ENCODE measurements around the gene THADA.
"Not testable (repeated sequence)": the region's sequence is repeated elsewhere in the genome, so short reads cannot be mapped to it uniquely, and the experiment has no call there.

THADA gene

GRCh38 chr2:43462866-43463641, 132.8 kb downstream of the THADA start:
- peak; percentile 64 for DNase-seq (ENCODE audit: low spot score)

- no peak for DNase-seq (ENCODE audit: low spot score)
Observed at GRCh38 chr2:43461453-43462073, 134.3 kb downstream of the THADA start.

GRCh38 chr2:43460611-43461365, 135.1 kb downstream of the THADA start:
- no peak for DNase-seq (ENCODE audit: low spot score)

GRCh38 chr2:43460174-43460546, 135.7 kb downstream of the THADA start:
- no peak for DNase-seq (ENCODE audit: low spot score)

- no peak for DNase-seq (ENCODE audit: low spot score)
Observed at GRCh38 chr2:43459446-43460173, 136.2 kb downstream of the THADA start.

- DNase-seq (ENCODE audit: low spot score) = no peak
Observed at GRCh38 chr2:43458014-43458628, 137.7 kb downstream of the THADA start.

- peak; percentile 67 for DNase-seq (ENCODE audit: low spot score)
Observed at GRCh38 chr2:43455731-43456642, 139.9 kb downstream of the THADA start.

GRCh38 chr2:43455296-43455695, 140.5 kb downstream of the THADA start:
- DNase-seq (ENCODE audit: low spot score) = no peak

- DNase-seq (ENCODE audit: low spot score) = no peak
Observed at GRCh38 chr2:43454791-43455190, 141.0 kb downstream of the THADA start.

- no peak for DNase-seq (ENCODE audit: low spot score)
Observed at GRCh38 chr2:43453179-43454170, 142.4 kb downstream of the THADA start.

GRCh38 chr2:43452318-43452731, 143.5 kb downstream of the THADA start:
- no peak for DNase-seq (ENCODE audit: low spot score)

- DNase-seq (ENCODE audit: low spot score) = no peak
Observed at GRCh38 chr2:43450617-43451016, 145.2 kb downstream of the THADA start.

- DNase-seq (ENCODE audit: low spot score) = no peak
Observed at GRCh38 chr2:43448822-43449110, 147.1 kb downstream of the THADA start.

- no peak for DNase-seq (ENCODE audit: low spot score)
Observed at GRCh38 chr2:43448011-43448821, 147.6 kb downstream of the THADA start.

- DNase-seq (ENCODE audit: low spot score) = not testable (repeated sequence)
Observed at GRCh38 chr2:43446755-43447154, 149.1 kb downstream of the THADA start.

- DNase-seq (ENCODE audit: low spot score) = no peak
Observed at GRCh38 chr2:43445781-43446180, 150.1 kb downstream of the THADA start.

- no peak for DNase-seq (ENCODE audit: low spot score)
Observed at GRCh38 chr2:43444989-43445645, 150.7 kb downstream of the THADA start.

- no peak for DNase-seq (ENCODE audit: low spot score)
Observed at GRCh38 chr2:43443282-43443681, 152.6 kb downstream of the THADA start.

Data from LoVo (cell line).